GM21360 (cell line): Measurements from ENCODE around the gene PPFIA4.

Experiments used
- ATAC-seq: cut with Tn5 transposase; IDR thresholded peaks from one replicate; pipeline ENCODE4 v1.9.1; 2021; ENCODE audit warnings: mild to moderate bottlenecking, moderate library complexity; ENCODE audit not compliant: unreplicated experiment

PPFIA4 gene

DNA sequence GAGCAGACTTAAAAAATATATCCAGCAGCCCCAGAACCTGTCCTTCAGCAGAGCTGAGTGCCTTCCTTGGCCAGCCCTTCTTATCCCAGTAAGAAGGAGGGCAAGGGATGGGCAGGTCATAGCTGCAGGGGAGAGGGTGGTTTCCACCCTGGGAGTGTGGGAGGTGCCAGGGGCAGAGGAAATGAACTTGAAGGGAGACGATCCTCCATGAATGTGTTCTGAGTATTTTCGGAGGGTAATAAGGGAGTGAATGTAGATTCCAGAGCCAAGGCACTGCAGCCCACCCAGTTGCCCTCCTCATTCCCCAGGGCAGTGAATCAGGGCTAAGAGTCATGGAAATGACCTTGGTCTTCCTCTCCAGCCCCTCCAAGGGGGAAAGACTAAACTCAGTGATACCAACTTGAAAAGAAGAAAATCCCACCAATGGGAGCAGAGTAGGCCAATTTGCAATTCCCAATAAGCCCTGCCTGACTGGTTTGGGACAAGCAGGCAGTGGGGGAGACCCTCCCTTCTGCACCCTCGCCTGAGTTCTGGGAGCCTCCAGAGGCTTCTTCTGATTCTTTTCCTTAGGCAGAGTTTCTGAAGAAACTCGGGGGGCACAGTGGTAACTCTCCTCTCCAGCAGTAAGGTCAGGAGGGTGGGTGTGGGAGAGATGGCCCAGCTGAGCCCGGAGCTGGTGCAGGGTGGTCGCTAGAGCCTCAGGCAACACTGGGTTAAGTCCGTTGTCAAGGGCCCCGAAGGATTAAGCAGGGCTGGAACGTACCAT is 55.4 kb downstream of the PPFIA4 start:
- no peak for ATAC-seq

DNA sequence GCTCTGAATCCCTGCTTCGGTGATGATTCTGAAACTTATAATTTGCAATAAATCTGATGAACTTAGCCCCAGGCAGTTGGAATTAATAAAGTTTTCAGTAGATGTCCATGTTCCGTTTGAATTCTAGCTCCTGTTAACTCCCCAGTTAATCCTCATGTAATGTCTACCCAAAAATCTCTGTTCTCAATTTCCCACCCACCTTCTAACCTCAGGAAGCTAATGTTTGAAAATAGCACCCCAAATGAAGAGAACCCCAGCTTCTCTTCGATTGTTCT is 55.9 kb downstream of the PPFIA4 start:
- ATAC-seq = no peak

DNA sequence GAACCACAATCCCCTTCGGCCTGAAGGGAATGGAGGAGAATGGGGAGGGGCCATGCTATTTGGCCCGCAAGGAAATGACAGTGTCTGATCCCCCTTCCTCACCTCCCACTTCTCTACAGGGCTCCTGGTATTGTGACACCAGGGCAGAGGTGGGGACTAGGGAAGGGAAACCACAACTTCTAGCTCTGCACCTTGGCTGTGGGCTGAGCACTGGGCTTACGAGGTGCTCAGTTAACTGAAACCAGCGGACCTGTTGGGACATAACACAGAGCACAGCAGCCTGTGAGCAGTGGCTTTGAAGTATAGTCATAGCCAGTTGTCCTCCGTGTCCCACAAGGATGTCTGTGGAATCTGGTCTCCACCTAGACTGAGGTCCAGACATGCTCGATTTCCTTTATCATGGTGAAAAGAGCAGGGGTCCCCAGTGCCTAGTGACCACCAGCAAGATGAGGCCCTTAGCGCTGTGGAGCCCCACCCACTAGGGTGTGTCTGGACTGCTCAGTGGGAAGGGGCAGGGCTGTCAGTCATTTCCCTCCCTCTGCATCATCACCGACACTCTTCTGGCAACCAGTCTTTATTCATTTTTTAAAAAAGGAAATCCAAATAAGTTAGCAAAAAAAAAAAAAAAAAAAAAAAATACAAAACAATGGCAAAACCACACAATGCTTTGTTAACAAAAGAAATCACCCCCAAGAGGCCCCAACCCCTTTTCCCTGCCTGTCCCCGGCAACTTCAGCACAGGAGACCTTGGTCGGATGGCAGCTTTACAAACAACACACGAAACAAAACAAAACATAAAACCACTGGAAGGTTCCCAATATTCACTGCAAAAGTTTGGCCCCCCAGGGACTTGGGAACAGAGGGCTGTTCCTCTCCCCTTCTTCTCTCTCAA is 56.5 kb downstream of the PPFIA4 start:
- ATAC-seq = no peak

DNA sequence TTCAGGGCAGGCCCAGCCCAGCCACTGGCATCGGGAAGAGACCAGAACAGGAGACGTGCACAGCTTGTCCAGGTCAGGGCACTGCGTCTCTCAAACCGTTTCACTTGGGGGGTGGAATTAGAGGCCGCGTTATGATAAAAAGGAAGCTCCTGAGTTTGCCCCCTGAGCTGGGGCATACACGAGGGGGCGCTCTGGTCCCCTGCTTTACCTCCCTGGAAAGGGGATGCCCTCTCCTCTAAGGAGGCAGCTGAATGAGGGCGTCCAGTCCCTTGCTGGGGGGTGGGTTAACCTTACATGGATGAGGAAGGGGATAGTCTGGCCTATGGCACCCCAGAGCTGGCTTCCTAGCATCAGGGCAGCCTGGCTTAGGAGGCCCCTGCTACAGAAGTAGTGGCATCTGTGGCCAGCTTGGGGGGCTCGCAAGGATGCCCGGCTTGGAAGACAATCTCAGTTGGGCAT is 57.2 kb downstream of the PPFIA4 start:
- ATAC-seq = no peak

DNA sequence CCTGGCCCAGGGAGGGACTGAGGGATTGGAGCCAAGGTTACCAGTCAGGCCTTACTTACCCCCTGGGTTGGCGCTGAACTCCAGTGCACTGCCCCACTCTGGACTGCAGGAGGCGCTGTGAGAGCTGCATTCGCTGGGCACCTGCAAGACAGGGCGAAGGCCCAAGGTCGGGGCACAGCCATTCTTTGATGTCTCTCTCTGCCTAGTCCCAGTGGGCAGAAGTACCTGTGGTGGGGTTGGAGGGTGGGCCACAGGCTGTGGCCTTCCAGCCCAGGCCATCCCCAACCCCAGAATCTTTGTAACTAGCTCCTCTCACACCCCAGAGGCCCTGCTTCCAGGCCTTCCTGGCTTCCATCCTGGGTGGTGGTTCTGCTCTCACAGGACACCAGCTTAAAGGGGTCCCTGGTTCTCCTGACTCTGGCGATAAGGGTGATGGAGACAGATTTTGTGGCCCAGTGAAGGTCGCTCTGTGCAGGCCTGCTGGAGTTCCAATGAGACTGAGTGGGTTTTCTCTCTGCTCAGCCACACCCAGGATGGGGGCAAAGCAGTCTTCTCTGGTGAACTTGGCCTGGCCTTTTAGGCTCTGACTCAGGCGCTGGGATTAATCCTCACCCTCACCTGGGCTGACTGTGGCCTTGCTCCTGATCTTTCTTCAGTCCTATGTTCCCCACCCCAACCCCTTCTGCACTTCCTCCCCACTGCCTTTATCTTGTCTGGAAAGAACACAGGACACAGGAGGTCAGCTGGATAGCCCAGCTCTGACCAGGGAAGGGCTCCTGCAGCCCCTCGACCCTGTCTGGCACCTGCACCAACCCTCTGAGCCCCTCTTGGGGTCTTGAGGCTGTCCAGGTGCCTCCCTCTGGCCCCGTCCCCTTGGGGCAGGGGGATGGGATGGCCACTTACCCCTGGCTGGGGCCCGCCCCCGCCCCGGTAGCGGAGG is 58.6 kb downstream of the PPFIA4 start:
- no peak for ATAC-seq

DNA sequence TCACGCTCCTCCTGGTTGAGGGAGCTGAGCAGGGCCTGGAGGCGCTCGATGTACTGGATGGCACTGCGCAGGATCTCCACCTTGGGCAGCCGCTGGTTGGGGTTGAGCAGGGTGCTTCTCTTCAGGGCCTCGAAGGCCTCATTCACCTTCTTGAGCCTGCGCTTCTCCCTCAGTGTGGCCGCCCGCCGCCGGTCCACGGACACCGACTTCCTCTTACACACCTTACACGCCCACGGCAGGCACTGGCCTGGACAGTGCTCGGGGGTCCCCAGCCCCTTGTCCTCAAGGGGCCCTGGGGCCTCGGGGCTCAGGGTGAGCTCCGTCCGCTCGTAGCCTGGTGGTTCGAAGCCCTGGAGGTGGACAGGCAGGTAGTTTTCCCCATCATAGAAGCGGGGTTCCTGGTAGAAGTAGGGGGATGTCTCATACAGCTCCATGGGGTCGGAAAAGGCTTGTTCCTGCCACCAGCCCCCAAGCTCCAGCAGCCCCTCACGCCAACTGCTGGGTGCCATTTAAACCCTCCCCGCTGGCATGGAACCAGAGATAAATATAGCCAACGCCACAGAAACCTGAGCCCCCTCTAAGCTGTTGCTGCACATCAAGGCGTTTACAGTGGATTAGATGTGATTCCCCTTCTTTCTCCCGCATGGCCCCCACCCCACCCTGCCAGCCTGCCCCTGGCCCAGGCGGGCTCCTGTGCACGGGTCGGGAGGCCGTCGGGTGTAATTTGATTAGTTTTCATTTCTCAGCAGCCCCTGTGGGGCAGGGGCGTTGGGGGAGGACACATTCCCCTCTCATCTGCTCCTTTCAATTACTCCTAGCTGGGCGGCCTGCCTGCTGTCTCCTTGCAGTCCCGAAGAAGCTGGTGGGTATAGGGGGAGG is 59.5 kb downstream of the PPFIA4 start, which contains the start of gene MYOG:
TSS of gene MYOG (minus strand) at position 485 of the 879 bp plus-strand sequence. CDS start at position 434, 51 bp downstream.
- no peak for ATAC-seq

DNA sequence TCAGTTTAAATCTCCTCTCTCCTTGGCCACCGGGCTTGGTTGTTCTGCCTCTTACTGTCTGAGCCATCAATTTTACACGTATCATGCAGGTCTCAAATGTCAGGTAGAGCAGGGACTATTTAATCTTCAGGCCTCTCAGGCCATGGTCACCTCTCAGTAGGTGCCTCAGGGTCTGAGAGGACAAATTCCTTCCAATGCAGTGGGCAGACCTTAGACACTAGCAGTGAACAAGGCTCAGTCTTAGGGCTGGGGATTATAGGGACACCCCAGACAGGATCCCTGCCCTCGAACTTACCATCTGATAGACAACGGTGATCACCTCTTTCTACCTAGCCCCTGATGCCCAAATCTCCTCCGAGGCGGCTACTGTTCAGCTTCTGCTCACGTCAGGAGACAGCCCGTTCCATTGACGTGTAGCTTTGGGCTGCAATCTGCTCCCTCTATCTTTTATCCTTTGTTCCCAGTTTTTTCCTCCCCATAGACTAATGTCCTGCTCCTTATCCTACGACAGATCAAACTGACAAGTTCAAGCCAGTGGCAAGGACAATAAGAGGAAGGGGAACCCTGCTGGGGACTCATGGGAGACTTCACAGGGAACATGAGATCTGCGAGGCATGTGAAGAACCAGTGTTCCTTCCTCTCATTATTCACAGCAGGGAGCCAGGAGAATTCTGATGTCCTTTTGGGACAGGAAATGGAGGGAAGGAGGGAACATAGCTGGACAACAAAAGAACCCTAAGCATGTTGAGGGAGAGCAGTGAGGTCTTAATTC is 60.9 kb downstream of the PPFIA4 start:
- no peak for ATAC-seq

DNA sequence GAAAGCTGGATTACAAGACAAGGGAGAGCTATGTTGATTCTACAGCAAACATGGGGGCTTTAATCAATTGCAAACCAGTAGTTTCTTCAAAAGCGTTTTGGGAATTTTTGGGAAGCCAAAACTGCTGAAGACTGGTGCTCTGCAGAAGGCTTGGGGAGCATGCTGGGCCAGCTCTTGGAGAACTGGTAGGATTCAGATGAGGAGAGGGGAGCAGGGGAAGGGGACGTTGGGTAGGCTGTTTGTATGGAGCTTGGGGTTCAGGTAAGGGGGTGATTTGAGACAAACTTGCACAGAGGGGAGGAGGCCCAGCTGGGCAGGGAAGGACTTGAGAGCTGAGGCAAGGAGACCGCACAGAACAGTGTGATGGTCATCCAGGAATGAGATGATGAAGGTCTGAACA is 62.1 kb downstream of the PPFIA4 start:
- ATAC-seq = no peak

DNA sequence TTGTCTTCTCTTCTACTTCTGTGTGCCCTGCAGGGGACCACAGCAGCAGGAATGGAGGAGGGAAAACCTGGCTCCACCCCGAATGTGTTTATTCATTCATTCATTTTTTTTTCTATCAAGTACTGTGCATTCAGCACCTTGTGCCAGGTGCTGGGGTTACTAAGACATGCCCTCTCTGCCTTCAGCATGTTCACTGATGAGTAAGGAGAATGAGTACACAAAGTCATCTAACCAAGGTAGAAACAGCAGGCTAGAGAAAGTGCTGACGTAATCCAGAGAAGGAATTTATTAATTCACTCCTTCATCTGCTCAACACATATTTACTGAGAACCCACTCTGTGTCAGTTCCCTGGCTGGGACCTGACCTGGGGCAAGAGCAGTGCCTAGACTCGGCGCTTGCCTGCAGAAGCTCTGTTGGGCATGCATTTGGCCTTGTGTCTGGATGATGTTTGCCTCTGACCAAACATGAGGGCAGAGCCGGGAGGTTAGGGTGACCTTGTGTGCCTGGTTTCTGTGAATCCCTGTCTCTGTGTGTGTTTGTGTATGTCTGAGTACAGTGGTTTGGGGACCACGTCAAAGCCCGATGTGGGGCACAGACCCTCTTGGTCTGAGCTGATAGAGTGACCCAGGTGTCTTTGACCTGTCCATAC is 62.8 kb downstream of the PPFIA4 start:
- no peak for ATAC-seq

DNA sequence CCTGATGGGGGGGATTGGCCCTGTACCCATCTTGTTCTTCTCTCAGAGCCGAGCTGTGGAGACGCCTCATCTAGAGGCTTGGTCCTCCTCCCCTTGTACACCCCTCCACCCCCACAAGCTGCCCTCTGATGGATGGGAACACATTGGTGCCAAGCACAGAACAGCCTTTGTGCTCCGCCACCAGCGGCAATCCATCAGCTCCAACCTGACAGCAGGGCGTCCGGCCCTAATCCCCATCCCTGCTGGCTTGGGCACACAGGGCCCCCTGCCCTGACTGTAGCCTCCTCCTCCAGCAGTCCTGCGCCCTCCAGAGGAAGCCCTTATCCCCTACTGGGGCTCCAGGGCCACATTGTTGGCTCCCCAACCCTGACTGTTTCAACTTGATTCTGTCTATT is 63.4 kb downstream of the PPFIA4 start:
- no peak for ATAC-seq

DNA sequence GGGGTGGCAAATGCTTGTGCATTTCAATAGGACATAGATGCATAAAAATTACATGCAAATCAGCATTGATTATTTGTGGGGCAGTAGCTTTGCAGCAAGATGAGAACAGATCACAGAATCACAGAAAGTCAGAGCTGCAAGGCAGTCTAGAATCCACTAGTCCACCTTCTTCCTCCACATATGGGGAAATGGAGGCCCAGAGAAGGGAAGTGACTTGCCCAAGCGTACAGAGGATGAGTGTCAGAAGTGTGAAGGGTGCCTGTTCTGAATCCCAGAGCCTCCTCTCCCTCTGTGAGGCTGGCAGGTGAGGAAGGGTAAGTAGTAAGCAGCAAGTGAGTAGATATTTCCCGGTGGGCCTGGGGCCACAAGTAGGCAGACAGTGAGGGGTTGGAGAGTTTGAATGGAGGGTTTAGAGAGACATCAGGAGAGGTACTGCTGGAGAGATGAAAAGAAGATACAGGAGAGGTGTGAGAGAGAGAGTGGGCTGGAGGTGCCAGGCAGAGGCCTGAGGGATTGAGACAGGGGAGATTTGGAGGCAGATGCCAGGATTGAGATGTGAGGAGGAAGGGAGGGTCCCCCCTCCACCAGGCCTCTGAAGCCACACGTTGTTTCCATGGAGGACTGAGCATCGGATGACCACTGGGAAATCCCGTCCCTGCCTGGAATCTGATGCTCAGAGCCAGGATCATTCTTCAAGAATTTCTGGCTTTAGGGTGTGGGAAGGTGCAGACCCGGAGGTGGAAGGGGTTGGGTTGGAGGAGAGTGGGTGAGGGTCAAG is 64.3 kb downstream of the PPFIA4 start:
- no peak for ATAC-seq

DNA sequence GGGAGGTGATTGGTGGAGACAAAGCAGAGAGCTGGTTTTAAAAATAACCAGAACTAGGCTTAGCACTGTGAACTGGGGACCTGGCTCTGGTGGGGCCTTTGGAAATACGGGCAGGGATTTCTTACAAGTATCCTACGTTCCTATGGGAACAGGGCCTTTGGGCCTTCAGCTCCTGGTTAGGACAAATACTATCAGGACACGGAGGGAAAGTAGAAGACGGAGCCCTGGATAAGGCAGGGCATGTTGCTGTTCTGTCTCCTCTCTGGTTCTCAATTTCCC is 64.8 kb downstream of the PPFIA4 start:
- ATAC-seq = no peak

DNA sequence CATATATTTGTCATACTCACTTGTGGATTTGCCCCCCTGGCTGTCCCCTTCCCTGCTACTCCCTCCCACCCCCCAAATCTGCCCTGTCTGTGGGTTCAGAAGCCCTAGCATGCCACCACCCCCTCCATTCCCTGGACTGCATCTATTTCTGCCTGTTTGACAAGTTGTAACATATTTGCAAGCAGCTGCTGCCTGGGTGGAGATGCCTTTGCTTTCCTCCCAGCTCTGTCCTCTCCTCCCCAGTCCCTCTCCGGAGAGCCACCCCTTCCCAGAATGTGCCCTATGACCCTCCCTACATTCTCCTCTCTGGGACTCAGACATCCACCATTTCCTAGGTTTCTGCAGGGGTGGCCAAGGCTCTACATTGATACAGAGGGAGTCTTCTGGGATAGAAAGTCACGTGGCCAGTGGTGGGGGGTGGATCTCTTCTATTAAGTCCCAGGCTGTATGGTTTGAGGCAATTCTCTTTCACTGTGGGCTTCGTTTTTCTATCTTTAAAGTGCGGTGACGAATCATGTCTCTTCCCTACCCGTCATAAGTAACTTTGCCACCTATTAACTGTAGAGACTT is 65.6 kb downstream of the PPFIA4 start:
- ATAC-seq = no peak

DNA sequence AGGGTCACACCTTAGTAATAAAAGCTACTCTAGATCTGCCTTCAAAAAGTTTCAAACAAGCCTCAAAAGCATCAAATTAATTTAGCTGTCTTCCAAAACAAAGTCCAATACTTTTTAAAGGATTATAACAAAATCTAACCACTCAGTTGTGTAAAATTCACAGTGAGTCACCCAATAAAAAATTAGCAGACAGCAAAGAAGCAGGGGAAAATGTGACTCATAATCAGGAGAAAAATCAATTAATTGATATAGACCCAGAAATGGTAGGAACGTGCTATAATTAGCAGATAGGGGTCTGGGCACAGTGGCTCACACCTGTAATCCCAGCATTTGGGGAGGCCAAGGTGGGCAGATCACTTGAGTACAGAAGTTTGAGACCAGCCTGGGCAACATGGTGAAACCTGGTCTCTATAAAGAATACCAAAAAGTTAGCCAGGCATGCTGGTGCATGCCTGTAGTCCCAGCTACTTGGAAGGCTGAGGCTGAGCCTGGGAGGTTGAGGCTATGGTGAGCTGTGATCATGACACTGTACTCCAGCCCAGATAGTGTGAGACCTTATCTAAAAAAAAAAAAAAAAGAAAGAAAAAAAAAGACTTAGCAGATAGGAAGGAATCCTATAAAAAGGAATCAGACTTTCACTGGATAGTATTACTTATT is 67.6 kb downstream of the PPFIA4 start:
- no peak for ATAC-seq

DNA sequence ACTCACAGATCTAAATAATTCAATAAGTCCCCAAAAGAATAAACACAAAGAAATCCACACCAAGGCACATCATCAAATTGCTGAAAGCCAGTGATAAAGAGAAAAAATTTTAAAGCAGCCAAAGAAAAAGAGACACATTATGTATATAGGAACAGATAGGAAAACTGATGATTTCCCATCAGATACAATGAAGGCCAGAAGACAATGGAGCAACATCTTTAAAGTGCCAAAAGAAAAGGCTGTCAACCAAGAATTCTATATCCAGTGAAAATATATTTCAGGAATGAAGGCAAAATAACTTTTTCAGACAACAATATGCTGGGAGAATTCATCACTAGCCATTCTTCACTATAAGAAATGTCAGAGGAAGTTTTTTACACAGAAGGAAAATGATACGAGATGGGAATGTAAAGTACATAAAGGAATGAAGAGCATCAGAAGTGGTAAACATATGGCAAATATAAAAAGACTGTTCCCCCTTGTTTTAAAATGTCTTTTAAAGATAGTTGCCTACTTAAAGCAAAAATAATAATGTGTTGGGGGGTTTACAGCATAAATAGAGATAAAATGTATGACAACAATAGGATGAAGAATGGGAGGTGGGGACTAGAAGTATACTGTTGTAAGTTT is 68.9 kb downstream of the PPFIA4 start:
- no peak for ATAC-seq

DNA sequence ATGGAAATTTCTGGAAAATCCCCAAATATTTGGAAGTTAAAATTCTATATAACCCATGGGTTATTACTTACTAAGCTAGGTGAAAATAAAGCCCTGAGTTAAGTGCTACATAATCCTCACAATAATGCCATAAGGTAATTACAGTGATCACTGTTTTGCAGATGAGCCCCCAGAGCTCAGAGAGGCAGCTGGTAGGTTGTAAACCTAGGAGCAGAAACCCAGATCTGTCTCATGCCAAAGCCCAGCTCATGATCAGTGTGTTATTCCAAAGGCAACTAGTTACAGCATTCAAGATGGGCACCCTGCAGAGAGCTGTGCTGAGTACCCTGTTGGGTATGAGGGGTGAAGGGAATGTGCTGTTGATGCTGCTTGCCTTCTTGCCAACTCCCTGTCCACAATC is 70.3 kb downstream of the PPFIA4 start:
- ATAC-seq = no peak

DNA sequence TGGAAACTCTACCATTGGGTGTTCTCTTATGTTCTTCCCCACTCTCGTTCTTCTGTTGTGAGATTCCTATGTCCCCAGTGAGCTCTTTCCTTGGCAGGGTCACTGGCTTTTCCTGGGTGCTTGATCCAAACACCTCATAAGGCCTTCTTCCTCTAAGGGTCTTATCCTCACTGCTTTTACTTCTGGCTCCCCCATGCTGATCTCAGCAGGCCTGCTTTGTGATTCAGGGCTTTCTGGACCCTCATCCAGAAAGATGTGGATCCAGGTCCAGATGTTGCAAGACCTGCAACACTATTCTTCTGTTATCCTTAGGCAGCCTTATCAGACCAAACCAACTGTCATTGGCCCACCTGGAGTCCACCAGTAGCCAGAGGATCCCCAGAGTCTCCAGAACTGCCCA is 70.7 kb downstream of the PPFIA4 start:
- no peak for ATAC-seq
